ENCODE data around the gene CNFN.
A peak's percentile ranks its signal among the peaks of the same experiment; 100 is the strongest.

Gene CNFN

GRCh38 chr19:42410371-42410770, 20.3 kb upstream of the CNFN start:
- H3K4me3 ChIP-seq (ENCODE audit: low read depth, low read length) = no peak overlapping the region
- no peaks in the 10 kb centered on the region; the same call in 1 of the 2 replicates for H3K4me1 ChIP-seq (ENCODE audit: control insufficient read depth, insufficient read depth, low read length)
- H3K27me3 ChIP-seq (ENCODE audit: control insufficient read depth, insufficient read depth, low read length) = peaks cover 66% of the 10 kb centered on the region
- no peaks in the 10 kb centered on the region for H3K36me3 ChIP-seq (ENCODE audit: control insufficient read depth, insufficient read depth, low read length)
- H3K9ac ChIP-seq (ENCODE audit: low read depth, low read length) = no peak overlapping the region
- no peaks in the 10 kb centered on the region for H3K9me3 ChIP-seq (ENCODE audit: control insufficient read depth, insufficient read depth, low read length)
- no peak overlapping the region for H3K27ac ChIP-seq (ENCODE audit: low read depth, low read length)

- Histone ChIP-seq H3K4me3 (ENCODE audit: low read depth, low read length) (no peak overlapping the region), H3K9ac (ENCODE audit: low read depth, low read length) (no peak overlapping the region), H3K27me3 (ENCODE audit: control insufficient read depth, insufficient read depth, low read length) (peaks cover 62% of the 10 kb centered on the region), H3K27ac (ENCODE audit: low read depth, low read length) (no peak overlapping the region), H3K9me3 (ENCODE audit: control insufficient read depth, insufficient read depth, low read length) (no peaks in the 10 kb centered on the region), H3K4me1 (ENCODE audit: control insufficient read depth, insufficient read depth, low read length) (no peaks in the 10 kb centered on the region; the same call in 1 of the 2 replicates), H3K36me3 (ENCODE audit: control insufficient read depth, insufficient read depth, low read length) (no peaks in the 10 kb centered on the region)
These were observed 19.4 kb upstream of the CNFN start for GRCh38 chr19:42409477-42409876.

GRCh38 chr19:42407816-42408175, 17.7 kb upstream of the CNFN start:
- no peak overlapping the region for H3K27ac ChIP-seq (ENCODE audit: low read depth, low read length)
- peaks cover under 1% of the 10 kb centered on the region; the same call in 1 of the 2 replicates for H3K4me1 ChIP-seq (ENCODE audit: control insufficient read depth, insufficient read depth, low read length)
- peaks cover 51% of the 10 kb centered on the region for H3K27me3 ChIP-seq (ENCODE audit: control insufficient read depth, insufficient read depth, low read length)
- H3K9me3 ChIP-seq (ENCODE audit: control insufficient read depth, insufficient read depth, low read length) = no peaks in the 10 kb centered on the region
- H3K9ac ChIP-seq (ENCODE audit: low read depth, low read length) = no peak overlapping the region
- H3K4me3 ChIP-seq (ENCODE audit: low read depth, low read length) = no peak overlapping the region
- no peaks in the 10 kb centered on the region; the same call in 1 of the 2 replicates for H3K36me3 ChIP-seq (ENCODE audit: control insufficient read depth, insufficient read depth, low read length)

GRCh38 chr19:42407085-42407815, 17.2 kb upstream of the CNFN start:
- no peak overlapping the region for H3K27ac ChIP-seq (ENCODE audit: low read depth, low read length)
- H3K9me3 ChIP-seq (ENCODE audit: control insufficient read depth, insufficient read depth, low read length) = no peaks in the 10 kb centered on the region
- H3K9ac ChIP-seq (ENCODE audit: low read depth, low read length) = no peak overlapping the region
- H3K4me3 ChIP-seq (ENCODE audit: low read depth, low read length) = no peak overlapping the region
- no peaks in the 10 kb centered on the region; the same call in 1 of the 2 replicates for H3K36me3 ChIP-seq (ENCODE audit: control insufficient read depth, insufficient read depth, low read length)
- H3K27me3 ChIP-seq (ENCODE audit: control insufficient read depth, insufficient read depth, low read length) = peaks cover 51% of the 10 kb centered on the region
- peaks cover 6% of the 10 kb centered on the region; the same call in 1 of the 2 replicates for H3K4me1 ChIP-seq (ENCODE audit: control insufficient read depth, insufficient read depth, low read length)

GRCh38 chr19:42406111-42406510, 16.0 kb upstream of the CNFN start:
- H3K9ac ChIP-seq (ENCODE audit: low read depth, low read length) = no peak overlapping the region
- H3K4me1 ChIP-seq (ENCODE audit: control insufficient read depth, insufficient read depth, low read length) = peaks cover 8% of the 10 kb centered on the region; the same call in 1 of the 2 replicates
- no peaks in the 10 kb centered on the region for H3K9me3 ChIP-seq (ENCODE audit: control insufficient read depth, insufficient read depth, low read length)
- no peak overlapping the region for H3K4me3 ChIP-seq (ENCODE audit: low read depth, low read length)
- H3K36me3 ChIP-seq (ENCODE audit: control insufficient read depth, insufficient read depth, low read length) = no peaks in the 10 kb centered on the region; the same call in 1 of the 2 replicates
- H3K27me3 ChIP-seq (ENCODE audit: control insufficient read depth, insufficient read depth, low read length) = peaks cover 44% of the 10 kb centered on the region
- H3K27ac ChIP-seq (ENCODE audit: low read depth, low read length) = no peak overlapping the region

GRCh38 chr19:42403586-42403985, 13.5 kb upstream of the CNFN start:
- Histone ChIP-seq H3K27ac (ENCODE audit: low read depth, low read length) (no peak overlapping the region), H3K4me3 (ENCODE audit: low read depth, low read length) (no peak overlapping the region), H3K4me1 (ENCODE audit: control insufficient read depth, insufficient read depth, low read length) (peaks cover 11% of the 10 kb centered on the region; the same call in 1 of the 2 replicates), H3K36me3 (ENCODE audit: control insufficient read depth, insufficient read depth, low read length) (no peaks in the 10 kb centered on the region; the same call in 1 of the 2 replicates), H3K27me3 (ENCODE audit: control insufficient read depth, insufficient read depth, low read length) (peaks cover 31% of the 10 kb centered on the region), H3K9me3 (ENCODE audit: control insufficient read depth, insufficient read depth, low read length) (no peaks in the 10 kb centered on the region), H3K9ac (ENCODE audit: low read depth, low read length) (no peak overlapping the region)

GRCh38 chr19:42402376-42403116, 12.4 kb upstream of the CNFN start:
- Histone ChIP-seq H3K9me3 (ENCODE audit: control insufficient read depth, insufficient read depth, low read length) (no peaks in the 10 kb centered on the region), H3K4me1 (ENCODE audit: control insufficient read depth, insufficient read depth, low read length) (peaks cover 15% of the 10 kb centered on the region; the same call in 1 of the 2 replicates), H3K27me3 (ENCODE audit: control insufficient read depth, insufficient read depth, low read length) (peaks cover 26% of the 10 kb centered on the region), H3K4me3 (ENCODE audit: low read depth, low read length) (peak overlapping the region; percentile 77), H3K9ac (ENCODE audit: low read depth, low read length) (peak overlapping the region; percentile 61; the same call in 1 of the 2 replicates), H3K36me3 (ENCODE audit: control insufficient read depth, insufficient read depth, low read length) (no peaks in the 10 kb centered on the region; the same call in 1 of the 2 replicates), H3K27ac (ENCODE audit: low read depth, low read length) (no peak overlapping the region)

- Histone ChIP-seq H3K4me1 (ENCODE audit: control insufficient read depth, insufficient read depth, low read length) (peaks cover 18% of the 10 kb centered on the region; the same call in 1 of the 2 replicates), H3K36me3 (ENCODE audit: control insufficient read depth, insufficient read depth, low read length) (no peaks in the 10 kb centered on the region; the same call in 1 of the 2 replicates), H3K27ac (ENCODE audit: low read depth, low read length) (peak overlapping the region; percentile 84), H3K4me3 (ENCODE audit: low read depth, low read length) (peak overlapping the region; percentile 77), H3K9me3 (ENCODE audit: control insufficient read depth, insufficient read depth, low read length) (no peaks in the 10 kb centered on the region), H3K9ac (ENCODE audit: low read depth, low read length) (peak overlapping the region; percentile 61), H3K27me3 (ENCODE audit: control insufficient read depth, insufficient read depth, low read length) (peaks cover 19% of the 10 kb centered on the region)
These were observed 11.5 kb upstream of the CNFN start for GRCh38 chr19:42401365-42402303.

- Histone ChIP-seq H3K27ac (ENCODE audit: low read depth, low read length) (no peak overlapping the region), H3K36me3 (ENCODE audit: control insufficient read depth, insufficient read depth, low read length) (no peaks in the 10 kb centered on the region; the same call in 1 of the 2 replicates), H3K4me3 (ENCODE audit: low read depth, low read length) (no peak overlapping the region), H3K4me1 (ENCODE audit: control insufficient read depth, insufficient read depth, low read length) (peaks cover 24% of the 10 kb centered on the region), H3K9ac (ENCODE audit: low read depth, low read length) (no peak overlapping the region), H3K27me3 (ENCODE audit: control insufficient read depth, insufficient read depth, low read length) (peaks cover 19% of the 10 kb centered on the region), H3K9me3 (ENCODE audit: control insufficient read depth, insufficient read depth, low read length) (no peaks in the 10 kb centered on the region)
These were observed 10.3 kb upstream of the CNFN start for GRCh38 chr19:42400404-42400803.
